GM12878 (cell line): ENCODE measurements around the gene CTNNA1.

Experiments
- NBN ChIP-seq: fragments of 450-650 bp; IDR thresholded peaks from 2 replicates; pipeline ENCODE4 v1.6.1; 2016
- RCOR1 ChIP-seq: conservative IDR thresholded peaks from 2 replicates; pipeline ENCODE4 v1.6.1; 2012; ENCODE audit warnings: low read depth, low read length, improper control_type of control experiment
- TF ChIP-seq, protein P1 (sequence below), 3 experiments: IDR thresholded peaks in 2 of 3; conservative IDR thresholded peaks in 1 of 3; 2 replicates each; pipeline ENCODE4 v1.5.1; 2011; ENCODE audit warnings: low read depth in 3 of 3, low read length in 3 of 3, mild to moderate bottlenecking in 3 of 3, control low read depth in 2 of 3, moderate library complexity in 2 of 3, inconsistent platforms in 1 of 3, mixed read lengths in 1 of 3; ENCODE audit not compliant: control insufficient read depth in 2 of 3, insufficient read depth in 1 of 3; ENCODE audit errors: extremely low read depth in 1 of 3

DNA sequence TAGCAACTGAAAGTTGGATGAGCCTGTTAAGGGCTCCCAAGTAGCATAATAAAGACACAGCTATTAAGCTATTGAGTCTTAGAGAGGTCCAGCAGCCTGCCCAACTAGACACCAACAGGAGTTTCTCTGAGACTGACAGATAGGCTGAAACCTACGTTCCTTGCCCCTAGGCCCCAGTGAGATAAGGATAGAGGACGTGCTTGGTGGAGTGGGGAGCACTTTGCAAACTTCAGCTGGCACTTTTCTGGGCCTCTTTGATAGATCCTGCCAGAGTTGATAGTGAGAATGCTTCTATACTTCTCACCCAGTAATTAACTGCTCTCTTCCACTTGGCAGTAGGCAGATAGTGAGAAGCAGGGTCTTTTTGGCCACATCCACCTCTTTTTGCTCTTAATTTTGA lies 20.8 kb upstream of the CTNNA1 start:
- TF ChIP-seq, protein P1, sequence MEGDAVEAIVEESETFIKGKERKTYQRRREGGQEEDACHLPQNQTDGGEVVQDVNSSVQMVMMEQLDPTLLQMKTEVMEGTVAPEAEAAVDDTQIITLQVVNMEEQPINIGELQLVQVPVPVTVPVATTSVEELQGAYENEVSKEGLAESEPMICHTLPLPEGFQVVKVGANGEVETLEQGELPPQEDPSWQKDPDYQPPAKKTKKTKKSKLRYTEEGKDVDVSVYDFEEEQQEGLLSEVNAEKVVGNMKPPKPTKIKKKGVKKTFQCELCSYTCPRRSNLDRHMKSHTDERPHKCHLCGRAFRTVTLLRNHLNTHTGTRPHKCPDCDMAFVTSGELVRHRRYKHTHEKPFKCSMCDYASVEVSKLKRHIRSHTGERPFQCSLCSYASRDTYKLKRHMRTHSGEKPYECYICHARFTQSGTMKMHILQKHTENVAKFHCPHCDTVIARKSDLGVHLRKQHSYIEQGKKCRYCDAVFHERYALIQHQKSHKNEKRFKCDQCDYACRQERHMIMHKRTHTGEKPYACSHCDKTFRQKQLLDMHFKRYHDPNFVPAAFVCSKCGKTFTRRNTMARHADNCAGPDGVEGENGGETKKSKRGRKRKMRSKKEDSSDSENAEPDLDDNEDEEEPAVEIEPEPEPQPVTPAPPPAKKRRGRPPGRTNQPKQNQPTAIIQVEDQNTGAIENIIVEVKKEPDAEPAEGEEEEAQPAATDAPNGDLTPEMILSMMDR (IDR thresholded peaks at IDR 0.05 in 2 of 3, conservative IDR thresholded peaks at IDR 0.05 in 1 of 3; ENCODE audit: control insufficient read depth in 2 of 3, extremely low read depth in 1 of 3, insufficient read depth in 1 of 3, low read depth in 3 of 3, low read length in 3 of 3) = no peak
- no peak for TF ChIP-seq RCOR1
- no peak for TF ChIP-seq NBN
